Measurements from ENCODE around the gene CLPTM1.

DNA sequence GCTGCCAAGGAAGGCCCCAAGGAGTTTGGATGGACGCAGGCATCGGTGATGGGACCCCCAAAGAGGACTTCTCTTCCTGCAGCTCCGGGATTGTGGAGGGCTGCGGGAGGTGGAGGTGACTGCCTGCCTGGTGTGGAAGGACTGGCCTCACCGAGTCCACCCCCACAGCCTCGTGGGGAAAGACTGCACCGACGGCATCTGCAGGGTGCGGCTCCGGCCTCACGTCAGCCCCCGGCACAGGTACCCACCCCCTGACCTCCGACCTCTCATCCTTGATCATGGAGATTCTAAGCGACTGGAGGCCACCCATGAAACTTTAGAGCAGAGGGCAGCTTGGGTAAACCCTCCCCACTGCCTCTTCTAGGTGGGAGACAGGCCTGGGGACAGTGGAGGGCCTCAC lies 66.8 kb downstream of the CLPTM1 start:
- TF ChIP-seq, protein P1, sequence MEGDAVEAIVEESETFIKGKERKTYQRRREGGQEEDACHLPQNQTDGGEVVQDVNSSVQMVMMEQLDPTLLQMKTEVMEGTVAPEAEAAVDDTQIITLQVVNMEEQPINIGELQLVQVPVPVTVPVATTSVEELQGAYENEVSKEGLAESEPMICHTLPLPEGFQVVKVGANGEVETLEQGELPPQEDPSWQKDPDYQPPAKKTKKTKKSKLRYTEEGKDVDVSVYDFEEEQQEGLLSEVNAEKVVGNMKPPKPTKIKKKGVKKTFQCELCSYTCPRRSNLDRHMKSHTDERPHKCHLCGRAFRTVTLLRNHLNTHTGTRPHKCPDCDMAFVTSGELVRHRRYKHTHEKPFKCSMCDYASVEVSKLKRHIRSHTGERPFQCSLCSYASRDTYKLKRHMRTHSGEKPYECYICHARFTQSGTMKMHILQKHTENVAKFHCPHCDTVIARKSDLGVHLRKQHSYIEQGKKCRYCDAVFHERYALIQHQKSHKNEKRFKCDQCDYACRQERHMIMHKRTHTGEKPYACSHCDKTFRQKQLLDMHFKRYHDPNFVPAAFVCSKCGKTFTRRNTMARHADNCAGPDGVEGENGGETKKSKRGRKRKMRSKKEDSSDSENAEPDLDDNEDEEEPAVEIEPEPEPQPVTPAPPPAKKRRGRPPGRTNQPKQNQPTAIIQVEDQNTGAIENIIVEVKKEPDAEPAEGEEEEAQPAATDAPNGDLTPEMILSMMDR (IDR thresholded peaks at IDR 0.05), result no peak
- no peak for TF ChIP-seq EP300 (IDR thresholded peaks at IDR 0.05; ENCODE audit: low read depth)

Data from transverse colon (tissue), 3 donors.